Astrocyte of the cerebellum (primary cell): ENCODE measurements around the gene ZBTB38.

Source experiments
- DNase-seq: peaks from one replicate; pipeline ENCODE4 v3.0.0-alpha.2; 2011; ENCODE audit warnings: low read depth
- H3K4me3 ChIP-seq: 2 replicates; pipeline ENCODE4 v1.5.1; 2011; ENCODE audit warnings: mild to moderate bottlenecking, low read depth, low read length, moderate library complexity
- CTCF ChIP-seq: IDR thresholded peaks from 2 replicates; pipeline ENCODE4 v1.5.1; 2012; ENCODE audit warnings: low read length, low read depth, moderate library complexity, mild to moderate bottlenecking; ENCODE audit errors: missing control alignments
- in situ Hi-C: cut with HindIII; loops from 2 replicates; pipeline ENCODE4 v1.10.0; 2017; ENCODE audit warnings: low sequenced_read_pairs

ZBTB38 gene

GRCh38 chr3:141346418-141346817, 21.9 kb upstream of the ZBTB38 start:
- no peak overlapping the region for H3K4me3 ChIP-seq
- no peak for TF ChIP-seq CTCF
- in situ Hi-C loops, result no loop called here
- DNase-seq, result no peak

- no peak overlapping the region for H3K4me3 ChIP-seq
- in situ Hi-C loops, result no loop called here
- no peak for TF ChIP-seq CTCF
- DNase-seq, result no peak
These were observed 21.5 kb upstream of the ZBTB38 start for GRCh38 chr3:141346839-141347238.

GRCh38 chr3:141348837-141349236, 19.5 kb upstream of the ZBTB38 start:
- in situ Hi-C loops, result no loop called here
- DNase-seq, result no peak
- no peak for TF ChIP-seq CTCF

GRCh38 chr3:141349711-141350110, 18.6 kb upstream of the ZBTB38 start:
- H3K4me3 ChIP-seq, result no peak overlapping the region
- in situ Hi-C loops, result no loop called here
- DNase-seq, result no peak
- TF ChIP-seq CTCF, result no peak

More at GRCh38 chr3:141348837-141349236, 19.5 kb upstream of the ZBTB38 start:
- H3K4me3 ChIP-seq, result no peak overlapping the region

GRCh38 chr3:141350666-141351065, 17.6 kb upstream of the ZBTB38 start:
- in situ Hi-C loops, result no loop called here
- no peak for DNase-seq
- no peak for TF ChIP-seq CTCF
- no peak overlapping the region for H3K4me3 ChIP-seq

GRCh38 chr3:141352262-141352984, 15.9 kb upstream of the ZBTB38 start:
- no peak for TF ChIP-seq CTCF
- no peak overlapping the region for H3K4me3 ChIP-seq
- in situ Hi-C loops, result no loop called here
- DNase-seq, result no peak
